Spleen (tissue), 11 donors: ENCODE results near the gene GDPD3. TPM values are rescaled to one million over a fixed set of nuclear protein-coding genes. Genes with fewer than 3 reads are reported as not detected.

ENCODE experiments used
- DNase-seq: peaks from one replicate; pipeline ENCODE4 v3.0.0-alpha.2; 2020
- H3K27ac ChIP-seq, 8 donors: fragments of 200-600 bp; sonication (generic) in 7 of 8; 1 replicate in 4 of 8; 2 replicates in 4 of 8; pipeline versions ENCODE4 v1.5.0 to v1.8.0; 2016 to 2021; ENCODE audit warnings: inconsistent platforms in 4 of 8, mild to moderate bottlenecking in 4 of 8, moderate library complexity in 1 of 8
- H3K27me3 ChIP-seq, 7 donors: fragments of 200-600 bp; sonication (generic) in 6 of 7; replicated peaks in 1 of 7; 1 replicate in 4 of 7; 2 replicates in 3 of 7; pipeline versions ENCODE4 v1.5.0 to v1.8.0; 2016 to 2021; ENCODE audit warnings: inconsistent platforms in 3 of 7, mild to moderate bottlenecking in 1 of 7
- H3K36me3 ChIP-seq, 6 donors: fragments of 200-600 bp; sonication (generic) in 5 of 6; 1 replicate in 4 of 6; 2 replicates in 2 of 6; pipeline versions ENCODE4 v1.5.0 to v1.8.0; 2016 to 2021; ENCODE audit warnings: inconsistent platforms in 2 of 6
- H3K4me1 ChIP-seq, 6 donors: fragments of 200-600 bp; sonication (generic) in 5 of 6; 1 replicate in 3 of 6; 2 replicates in 3 of 6; pipeline versions ENCODE4 v1.5.0 to v1.8.0; 2016 to 2021; ENCODE audit warnings: inconsistent platforms in 3 of 6
- H3K4me3 ChIP-seq, 8 donors: fragments of 200-600 bp; sonication (generic) in 7 of 8; 1 replicate in 4 of 8; 2 replicates in 4 of 8; pipeline versions ENCODE4 v1.5.0 to v1.8.0; 2016 to 2021; ENCODE audit warnings: inconsistent platforms in 4 of 8, mild to moderate bottlenecking in 4 of 8, moderate library complexity in 2 of 8
- H3K9me3 ChIP-seq, 8 donors: fragments of 200-600 bp; sonication (generic) in 7 of 8; 1 replicate in 4 of 8; 2 replicates in 4 of 8; pipeline versions ENCODE4 v1.5.0 to v1.8.0; 2016 to 2021; ENCODE audit warnings: inconsistent platforms in 4 of 8
- POLR2A ChIP-seq, 3 donors: fragments of 450-650 bp; IDR thresholded peaks; one replicate each; pipeline ENCODE4 v1.5.1; 2017; ENCODE audit warnings: antibody characterized with exemption in 3 of 3, mild to moderate bottlenecking in 1 of 3
- POLR2AphosphoS5 ChIP-seq, 3 donors: sonication (generic); formaldehyde crosslinking; IDR thresholded peaks; one replicate each; pipeline ENCODE4 v1.5.1; 2017; ENCODE audit warnings: antibody characterized with exemption in 3 of 3
- WGBS, 5 donors: extraction: QIAGEN DNeasy Blood & Tissue Kit in 3 of 5; methylation state at CpG; one replicate each; pipeline versions ENCODE4 v1.1.5 to v1.1.7; 2013 to 2018; 5-methylcytosine and 5-hydroxymethylcytosine counted together
- intact Hi-C: fragments of 100-400 bp; cut with DNase I; formaldehyde crosslinking; loops from one replicate; pipeline ENCODE4 v1.15.0; 2023; ENCODE audit warnings: low total_unique reads
- polyA plus RNA-seq, 3 donors: library from polyadenylated mRNA; stranded (reverse); fragments of 200-250 nt; gene quantifications; one replicate each; pipeline ENCODE4 v1.2.1, GENCODE V29; 2013
- total RNA-seq, 7 donors: library from RNA; depleted of rRNA in 3 of 7; stranded (reverse); fragments of >200 nt in 3 of 7; fragmentation: NEBNext Ultra II Directional in 4 of 7; extraction: Animal tissue kit (Norgen Biotek cat#: 25700) in 4 of 7; gene quantifications; one replicate each; pipeline versions ENCODE4 v1.1.0 to v1.2.1, GENCODE V29; 2016 to 2021
- TF ChIP-seq, protein P1 (sequence below), 11 experiments: fragments of 200-600 bp in 7 of 11; fragments of 450-650 bp in 4 of 11; sonication (generic) in 4 of 11; IDR thresholded peaks in 8 of 11; conservative IDR thresholded peaks in 3 of 11; 1 replicate in 7 of 11; 2 replicates in 4 of 11; pipeline versions ENCODE4 v1.4.0 to v1.8.0; 2016 to 2021; ENCODE audit warnings: antibody characterized with exemption in 11 of 11, inconsistent platforms in 4 of 11, mild to moderate bottlenecking in 1 of 11
- donor health status: healthy with polysubstance abuse.
- donor health status: DM: no; HTN: no; CAD: no; lungs with moderate emphysema.
- donor health status: DM: no; HTN: no; CAD: no.
- donor health status: Bipolar disorder and iron deficiency.
- donor health status: healthy.
- donor health status: DM: no; HTN: no; CAD: no.
- donor health status: DM: yes; HTN: yes; CAD: no.

GDPD3 gene
- total and polyA plus RNA-seq, 10 donors, result 4.3 to 18.0 (median 10.7) TPM

DNA sequence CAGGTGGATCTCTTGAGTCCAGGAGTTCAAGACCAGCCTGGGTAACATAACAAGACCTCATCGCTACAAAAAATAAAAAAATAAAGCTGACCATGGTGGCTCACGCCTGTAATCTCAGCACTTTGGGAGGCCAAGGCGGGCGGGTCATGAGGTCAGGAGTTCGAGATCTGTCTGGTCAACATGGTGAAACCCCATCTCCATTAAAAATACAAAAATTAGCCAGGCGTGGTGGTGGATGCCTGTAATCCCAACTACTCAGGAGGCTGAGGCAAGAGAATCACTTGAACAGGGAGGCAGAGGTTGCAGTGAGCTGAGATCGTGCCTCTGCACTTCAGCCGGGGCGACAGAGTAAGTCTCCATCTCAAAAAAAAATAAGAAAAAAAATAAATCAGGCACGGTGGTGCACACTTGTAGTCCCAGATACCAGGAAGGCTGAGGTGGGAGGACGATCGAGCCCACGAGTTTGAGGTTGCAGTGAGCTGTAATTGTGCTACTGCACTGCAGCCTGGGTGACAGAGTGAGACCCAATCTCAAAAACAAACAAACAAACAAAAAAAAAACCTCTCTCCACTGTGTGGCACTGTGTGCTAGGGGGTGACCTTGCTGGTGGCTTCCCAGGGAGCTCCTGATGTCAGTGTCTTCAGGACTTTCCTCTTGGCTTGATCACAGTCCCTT lies 29.5 kb upstream of the GDPD3 start:
- 76 to 85% (median 82%) methylated on average over 13 of the region's 13 CpGs for WGBS, 5 donors
- Histone ChIP-seq H3K4me3 (no peak overlapping the region), H3K36me3 (no peaks in the 10 kb centered on the region), H3K9me3 (no peaks in the 10 kb centered on the region), H3K4me1 (peaks cover 0 to 61% (median 13%) of the 10 kb centered on the region in 6 donors), H3K27me3 (no peaks in the 10 kb centered on the region), H3K27ac (peak overlapping the region in 1 of 8 donors; percentile 26)
- no peak for DNase-seq
- intact Hi-C loops, result no loop called here
- TF ChIP-seq, protein P1, sequence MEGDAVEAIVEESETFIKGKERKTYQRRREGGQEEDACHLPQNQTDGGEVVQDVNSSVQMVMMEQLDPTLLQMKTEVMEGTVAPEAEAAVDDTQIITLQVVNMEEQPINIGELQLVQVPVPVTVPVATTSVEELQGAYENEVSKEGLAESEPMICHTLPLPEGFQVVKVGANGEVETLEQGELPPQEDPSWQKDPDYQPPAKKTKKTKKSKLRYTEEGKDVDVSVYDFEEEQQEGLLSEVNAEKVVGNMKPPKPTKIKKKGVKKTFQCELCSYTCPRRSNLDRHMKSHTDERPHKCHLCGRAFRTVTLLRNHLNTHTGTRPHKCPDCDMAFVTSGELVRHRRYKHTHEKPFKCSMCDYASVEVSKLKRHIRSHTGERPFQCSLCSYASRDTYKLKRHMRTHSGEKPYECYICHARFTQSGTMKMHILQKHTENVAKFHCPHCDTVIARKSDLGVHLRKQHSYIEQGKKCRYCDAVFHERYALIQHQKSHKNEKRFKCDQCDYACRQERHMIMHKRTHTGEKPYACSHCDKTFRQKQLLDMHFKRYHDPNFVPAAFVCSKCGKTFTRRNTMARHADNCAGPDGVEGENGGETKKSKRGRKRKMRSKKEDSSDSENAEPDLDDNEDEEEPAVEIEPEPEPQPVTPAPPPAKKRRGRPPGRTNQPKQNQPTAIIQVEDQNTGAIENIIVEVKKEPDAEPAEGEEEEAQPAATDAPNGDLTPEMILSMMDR (IDR thresholded peaks at IDR 0.05 in 8 of 11, conservative IDR thresholded peaks at IDR 0.05 in 3 of 11), result peak in 5 of 11 experiments; percentile 17 to 34 (median 22)
- TF ChIP-seq POLR2AphosphoS5 (IDR thresholded peaks at IDR 0.05), result no peak

DNA sequence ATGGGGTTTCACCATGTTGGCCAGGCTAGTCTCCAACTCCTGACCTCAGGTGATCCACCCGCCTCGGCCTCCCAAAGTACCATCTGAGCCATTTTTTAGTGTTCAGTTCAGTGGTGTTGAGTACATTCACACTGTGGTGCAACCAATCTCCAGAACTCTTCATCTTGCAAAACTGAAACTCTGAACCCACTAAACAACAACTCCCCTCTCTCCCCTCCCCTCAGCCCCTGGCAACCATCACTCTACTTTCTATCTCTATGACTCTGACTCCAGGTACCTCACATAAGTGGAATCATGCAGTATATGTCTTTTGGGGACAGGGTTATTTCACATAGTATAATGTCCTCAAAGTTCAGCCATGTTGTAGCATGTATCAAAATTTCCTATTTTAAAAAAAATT lies 28.4 kb upstream of the GDPD3 start:
- Histone ChIP-seq H3K4me3 (no peak overlapping the region), H3K36me3 (no peaks in the 10 kb centered on the region), H3K9me3 (no peaks in the 10 kb centered on the region), H3K27me3 (no peaks in the 10 kb centered on the region), H3K27ac (peak overlapping the region in 1 of 8 donors; percentile 74), H3K4me1 (peaks cover 0 to 61% (median 17%) of the 10 kb centered on the region in 6 donors)
- no peak for DNase-seq
- intact Hi-C loops, result no loop called here
- TF ChIP-seq POLR2AphosphoS5 (IDR thresholded peaks at IDR 0.05), result no peak
- no peak for TF ChIP-seq POLR2A (IDR thresholded peaks at IDR 0.05)
- TF ChIP-seq, protein P1 (IDR thresholded peaks at IDR 0.05 in 8 of 11, conservative IDR thresholded peaks at IDR 0.05 in 3 of 11), result no peak
- WGBS, 5 donors, result 81 to 100% (median 97%) methylated on average over 2 of the region's 2 CpGs

DNA sequence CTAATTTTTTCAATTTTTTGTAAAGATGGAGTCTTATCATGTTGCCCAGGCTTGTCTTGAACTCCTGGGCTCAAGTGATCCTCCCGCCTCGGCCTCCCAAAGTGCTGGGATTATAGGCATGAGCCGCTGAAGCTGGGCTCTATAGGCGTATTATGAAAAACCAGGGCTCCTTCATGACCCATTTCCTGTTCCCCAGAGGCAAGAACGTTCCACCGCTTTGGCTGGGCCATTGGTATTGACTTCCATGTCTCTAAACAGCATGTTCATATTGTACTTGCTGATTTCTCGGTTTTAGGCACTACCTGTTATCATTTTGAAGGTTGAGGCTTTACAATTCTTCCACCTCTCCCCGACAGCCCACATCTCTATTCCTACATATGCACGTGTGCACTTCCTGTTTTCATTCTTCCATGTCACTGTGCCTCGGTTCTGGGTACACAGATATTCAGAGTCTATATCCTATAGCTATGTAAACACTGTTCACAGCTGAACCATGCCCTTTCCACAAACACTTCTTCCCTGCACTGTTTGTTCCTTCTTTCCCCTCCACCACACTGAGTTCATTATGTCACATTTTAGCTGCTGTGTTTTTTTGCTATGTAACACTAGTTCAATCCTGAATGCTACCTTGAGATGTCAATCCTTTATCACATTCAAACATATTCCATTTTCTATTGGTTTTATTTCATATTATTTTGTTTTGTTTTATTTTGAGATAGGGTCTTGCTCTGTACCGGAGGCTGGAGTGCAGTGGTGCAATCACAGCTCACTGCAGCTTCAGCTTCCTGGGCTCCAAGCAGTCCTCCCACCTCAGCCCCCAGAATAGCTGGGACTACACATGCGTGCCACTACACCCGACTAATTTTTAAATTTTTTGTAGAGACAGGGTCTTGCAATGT lies 26.5 kb upstream of the GDPD3 start:
- peak overlapping the region in 1 of 8 donors; percentile 27 for H3K4me3 ChIP-seq
- TF ChIP-seq, protein P1 (IDR thresholded peaks at IDR 0.05 in 8 of 11, conservative IDR thresholded peaks at IDR 0.05 in 3 of 11), result no peak
- TF ChIP-seq POLR2AphosphoS5 (IDR thresholded peaks at IDR 0.05), result no peak
- no peak for TF ChIP-seq POLR2A (IDR thresholded peaks at IDR 0.05)
- intact Hi-C loops, result no loop called here
- H3K36me3 ChIP-seq, result no peaks in the 10 kb centered on the region
- no peaks in the 10 kb centered on the region for H3K9me3 ChIP-seq
- no peaks in the 10 kb centered on the region for H3K27me3 ChIP-seq
- WGBS, 5 donors, result 51 to 65% (median 60%) methylated on average over 13 of the region's 13 CpGs
- H3K27ac ChIP-seq, result peak overlapping the region in 4 of 8 donors; percentile 6 to 74 (median 53)
- no peak for DNase-seq
- peaks cover 0 to 62% (median 18%) of the 10 kb centered on the region in 6 donors for H3K4me1 ChIP-seq

DNA sequence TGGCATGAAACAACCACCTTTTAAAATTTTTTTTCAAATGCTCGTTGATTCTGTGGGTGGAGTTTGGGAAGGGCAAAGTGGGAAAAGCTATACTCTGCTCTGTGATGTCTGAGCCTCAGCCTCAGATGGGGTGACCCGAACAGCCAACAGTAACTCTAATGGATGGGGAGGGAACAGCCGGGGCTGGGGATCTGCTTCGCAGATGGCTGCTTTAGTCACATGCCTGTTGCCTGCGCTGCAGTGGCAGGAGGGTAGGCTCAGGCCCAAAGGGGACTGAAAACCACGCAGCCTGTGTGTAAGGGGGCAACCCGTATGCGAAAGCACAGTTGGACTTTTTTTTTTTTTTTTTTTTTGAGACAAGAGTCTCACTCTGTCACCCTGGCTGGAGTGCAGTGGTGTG lies 24.6 kb upstream of the GDPD3 start:
- intact Hi-C loops, result no loop called here
- no peak overlapping the region for H3K4me3 ChIP-seq
- no peaks in the 10 kb centered on the region for H3K27me3 ChIP-seq
- DNase-seq, result no peak
- no peaks in the 10 kb centered on the region for H3K9me3 ChIP-seq
- H3K4me1 ChIP-seq, result peaks cover 0 to 57% (median 16%) of the 10 kb centered on the region in 6 donors
- H3K36me3 ChIP-seq, result no peaks in the 10 kb centered on the region
- H3K27ac ChIP-seq, result peak overlapping the region in 3 of 8 donors; percentile 65 to 76 (median 73)
- 76 to 87% (median 78%) methylated on average over 8 of the region's 8 CpGs for WGBS, 5 donors
- TF ChIP-seq, protein P1 (IDR thresholded peaks at IDR 0.05 in 8 of 11, conservative IDR thresholded peaks at IDR 0.05 in 3 of 11), result no peak
- TF ChIP-seq POLR2AphosphoS5 (IDR thresholded peaks at IDR 0.05) (no peak), POLR2A (IDR thresholded peaks at IDR 0.05) (no peak)
